ENCODE results near the gene PVALEF.

GRCh38 chr17:81153340-81153803 is 11.9 kb upstream of the PVALEF start:
- no peak for TF ChIP-seq SIN3A (IDR thresholded peaks at IDR 0.05; ENCODE audit: borderline replicate concordance, low read depth, low read length)
- TF ChIP-seq CTCF (IDR thresholded peaks at IDR 0.05): no peak
- no peak for TF ChIP-seq TCF12 (IDR thresholded peaks at IDR 0.05)
- TF ChIP-seq NFIC (IDR thresholded peaks at IDR 0.05; ENCODE audit: borderline replicate concordance): no peak
